Muscle of leg (tissue), 11 donors: ENCODE data around the gene PPM1D. TPM values are rescaled to one million over a fixed set of nuclear protein-coding genes. Genes with fewer than 3 reads are reported as not detected.
"Not testable (repeated sequence)": the region's sequence is repeated elsewhere in the genome, so short reads cannot be mapped to it uniquely, and the experiment has no call there.

Source experiments
- DNase-seq: peaks from one replicate; pipeline ENCODE4 v3.0.0; 2013
- H3K27ac ChIP-seq: one replicate; pipeline ENCODE4 v1.5.1; 2013; ENCODE audit warnings: mild to moderate bottlenecking, low read length, control low read depth
- H3K27me3 ChIP-seq: one replicate; pipeline ENCODE4 v1.6.1; 2013; ENCODE audit warnings: low read length; ENCODE audit not compliant: control insufficient read depth, insufficient read depth
- H3K36me3 ChIP-seq: one replicate; pipeline ENCODE4 v1.6.1; 2013; ENCODE audit warnings: low read length; ENCODE audit not compliant: control insufficient read depth, insufficient read depth
- H3K4me1 ChIP-seq: one replicate; pipeline ENCODE4 v1.6.1; 2013; ENCODE audit warnings: low read length; ENCODE audit not compliant: control insufficient read depth, insufficient read depth
- H3K4me3 ChIP-seq: one replicate; pipeline ENCODE4 v1.5.1; 2013; ENCODE audit warnings: low read length, control low read depth
- H3K9me3 ChIP-seq: replicated peaks from 2 replicates; pipeline ENCODE4 v1.6.1; 2013; ENCODE audit warnings: low read depth, low read length; ENCODE audit not compliant: control insufficient read depth
- WGBS: methylation state at CpG from one replicate; pipeline ENCODE4 v1.1.5; 2013; ENCODE audit warnings: missing lambda C conversion rate; ENCODE audit not compliant: insufficient coverage; 5-methylcytosine and 5-hydroxymethylcytosine counted together
- polyA plus RNA-seq, 8 donors: library from polyadenylated mRNA; unstranded; fragments of 120-200 nt; gene quantifications; one replicate each; pipeline versions ENCODE4 v1.2.1 to v1.2.3, GENCODE V29; 2013; ENCODE audit warnings: inconsistent platforms in 1 of 8, low replicate concordance in 1 of 8; ENCODE audit not compliant: insufficient read length in 8 of 8, insufficient read depth in 1 of 8
- total RNA-seq: library from RNA; stranded (reverse); fragments of 120-200 nt; gene quantifications from one replicate; pipeline ENCODE4 v1.2.4, GENCODE V29; 2013

PPM1D gene
- total and polyA plus RNA-seq, 9 donors: 7.9 to 12.4 (median 9.4) TPM

- peak overlapping the region; percentile 94 for H3K27ac ChIP-seq
- peaks cover 2% of the 10 kb centered on the region for H3K4me1 ChIP-seq
- no peaks in the 10 kb centered on the region for H3K36me3 ChIP-seq
- peak overlapping the region; percentile 90 for H3K4me3 ChIP-seq
- H3K9me3 ChIP-seq: no peaks in the 10 kb centered on the region
- no peaks in the 10 kb centered on the region for H3K27me3 ChIP-seq
- DNase-seq: peak; percentile 95
- 0% methylated on average over 9 of the region's 14 CpGs for WGBS
Observed at GRCh38 chr17:60601447-60602384, 1.7 kb downstream of the PPM1D start.

- peaks cover 2% of the 10 kb centered on the region for H3K4me1 ChIP-seq
- no peaks in the 10 kb centered on the region for H3K36me3 ChIP-seq
- peak overlapping the region; percentile 90 for H3K4me3 ChIP-seq
- H3K9me3 ChIP-seq: no peaks in the 10 kb centered on the region
- peak; percentile 26 for DNase-seq
- no peaks in the 10 kb centered on the region for H3K27me3 ChIP-seq
- WGBS: no CpG with 5 or more reads among the region's 12 CpGs
- H3K27ac ChIP-seq: peak overlapping the region; percentile 94
Observed at GRCh38 chr17:60602385-60602742, 2.4 kb downstream of the PPM1D start.

- Histone ChIP-seq H3K27me3 (no peaks in the 10 kb centered on the region), H3K36me3 (no peaks in the 10 kb centered on the region), H3K9me3 (no peaks in the 10 kb centered on the region), H3K4me3 (no peak overlapping the region), H3K4me1 (peaks cover 2% of the 10 kb centered on the region), H3K27ac (peak overlapping the region; percentile 94)
- no CpG with 5 or more reads among the region's 1 CpG for WGBS
- peak; percentile 30 for DNase-seq
Observed at GRCh38 chr17:60602871-60603270, 2.9 kb downstream of the PPM1D start.

- not testable (repeated sequence) for H3K9me3 ChIP-seq, H3K27me3 ChIP-seq, H3K27ac ChIP-seq, H3K36me3 ChIP-seq, DNase-seq, H3K4me1 ChIP-seq, H3K4me3 ChIP-seq
- 75% methylated on average over 5 of the region's 10 CpGs for WGBS
Observed at GRCh38 chr17:60603477-60603876, 3.5 kb downstream of the PPM1D start.

- Histone ChIP-seq H3K9me3 (no peaks in the 10 kb centered on the region), H3K4me1 (peaks cover 2% of the 10 kb centered on the region), H3K27ac (no peak overlapping the region), H3K4me3 (no peak overlapping the region), H3K36me3 (no peaks in the 10 kb centered on the region), H3K27me3 (no peaks in the 10 kb centered on the region)
- 80% methylated on average over 1 of the region's 5 CpGs for WGBS
- no peak for DNase-seq
Observed at GRCh38 chr17:60604686-60605334, 4.8 kb downstream of the PPM1D start.

- no peaks in the 10 kb centered on the region for H3K27me3 ChIP-seq
- no peak for DNase-seq
- no peak overlapping the region for H3K4me3 ChIP-seq
- H3K27ac ChIP-seq: no peak overlapping the region
- H3K4me1 ChIP-seq: peaks cover 2% of the 10 kb centered on the region
- no peaks in the 10 kb centered on the region for H3K9me3 ChIP-seq
- no peaks in the 10 kb centered on the region for H3K36me3 ChIP-seq
Observed at GRCh38 chr17:60606036-60606435, 6.0 kb downstream of the PPM1D start.

GRCh38 chr17:60610473-60610872, 10.5 kb downstream of the PPM1D start:
- H3K27me3 ChIP-seq: no peaks in the 10 kb centered on the region
- H3K4me3 ChIP-seq: no peak overlapping the region
- H3K36me3 ChIP-seq: peaks cover 3% of the 10 kb centered on the region
- 90% methylated on average over 2 of the region's 2 CpGs for WGBS
- no peak for DNase-seq
- no peaks in the 10 kb centered on the region for H3K9me3 ChIP-seq
- H3K4me1 ChIP-seq: no peaks in the 10 kb centered on the region
- H3K27ac ChIP-seq: no peak overlapping the region

- not testable (repeated sequence) for H3K27ac ChIP-seq, H3K4me3 ChIP-seq, H3K36me3 ChIP-seq, H3K9me3 ChIP-seq, DNase-seq, H3K27me3 ChIP-seq, H3K4me1 ChIP-seq
- 86% methylated on average over 2 of the region's 5 CpGs for WGBS
Observed at GRCh38 chr17:60611321-60611720, 11.3 kb downstream of the PPM1D start.

- Histone ChIP-seq H3K27me3 (no peaks in the 10 kb centered on the region), H3K36me3 (peaks cover 3% of the 10 kb centered on the region), H3K9me3 (no peaks in the 10 kb centered on the region), H3K4me3 (no peak overlapping the region), H3K27ac (no peak overlapping the region), H3K4me1 (no peaks in the 10 kb centered on the region)
- 96% methylated on average over 18 of the region's 19 CpGs for WGBS
- no peak for DNase-seq
Observed at GRCh38 chr17:60613325-60613724, 13.3 kb downstream of the PPM1D start.

- 83% methylated on average over 8 of the region's 20 CpGs for WGBS
- not testable (repeated sequence) for H3K4me3 ChIP-seq, H3K36me3 ChIP-seq, H3K27me3 ChIP-seq, H3K9me3 ChIP-seq, DNase-seq, H3K4me1 ChIP-seq, H3K27ac ChIP-seq
Observed at GRCh38 chr17:60613796-60614195, 13.8 kb downstream of the PPM1D start.
